SK-N-SH (cell line): Measurements from ENCODE around the gene GPD1. TPM values are rescaled to one million over a fixed set of nuclear protein-coding genes. Genes with fewer than 3 reads are reported as not detected.

ENCODE experiments used
- CTCF ChIA-PET: fragments of 300-600, 350-600 bp; formaldehyde crosslinking; extraction: SDS; loops from one replicate; lab custom pipeline; 2021; lab: Yijun Ruan, JAX
- POLR2A ChIA-PET: fragments of 350-600 bp; sonication (Branson Sonifier 250); formaldehyde crosslinking; extraction: SDS; loops from one replicate; lab custom pipeline; 2020; ENCODE audit warnings: antibody characterized with exemption, inconsistent platforms; lab: Yijun Ruan, JAX
- DNase-seq: peaks from one replicate; pipeline ENCODE4 v3.0.0; 2012
- H2AFZ ChIP-seq: fragments of 200-600 bp; sonication (generic); 2 replicates; pipeline ENCODE4 v1.8.1; 2016; ENCODE audit warnings: antibody characterized with exemption, mild to moderate bottlenecking, low read depth
- H3F3A ChIP-seq: fragments of 200-600 bp; sonication (generic); replicated peaks from 2 replicates; pipeline ENCODE3; 2016; ENCODE audit warnings: antibody characterized with exemption, mild to moderate bottlenecking; ENCODE audit not compliant: insufficient read depth
- H3K27ac ChIP-seq, 2 experiments: fragments of 200-500 bp in 1 of 2; fragments of 200-600 bp in 1 of 2; sonication (Bioruptor generic) in 1 of 2; sonication (generic), shearing (Covaris generic) in 1 of 2; 2 replicates each; pipeline versions ENCODE4 v1.5.1 to v1.6.1; 2014 to 2016; ENCODE audit warnings: low read depth in 2 of 2, inconsistent platforms in 1 of 2, low read length in 1 of 2, mild to moderate bottlenecking in 1 of 2, mixed read lengths in 1 of 2
- H3K27me3 ChIP-seq: fragments of 200-600 bp; sonication (generic), shearing (Covaris generic); 2 replicates; pipeline ENCODE4 v1.6.1; 2016; ENCODE audit warnings: mixed run types; ENCODE audit not compliant: insufficient read depth
- H3K36me3 ChIP-seq, 2 experiments: fragments of 200-500 bp in 1 of 2; fragments of 200-600 bp in 1 of 2; sonication (Bioruptor generic) in 1 of 2; sonication (generic) in 1 of 2; replicated peaks in 1 of 2; 2 replicates each; pipeline versions ENCODE3 to v1.5.1; 2014 to 2016; ENCODE audit warnings: low read length in 1 of 2, mild to moderate bottlenecking in 1 of 2; ENCODE audit not compliant: insufficient read depth in 2 of 2, control insufficient read depth in 1 of 2
- H3K4me1 ChIP-seq, 2 experiments: fragments of 200-500 bp in 1 of 2; fragments of 200-600 bp in 1 of 2; sonication (Bioruptor generic) in 1 of 2; sonication (generic), shearing (Covaris generic) in 1 of 2; 2 replicates each; pipeline versions ENCODE4 v1.5.1 to v1.6.1; 2014 to 2016; ENCODE audit warnings: low read depth in 1 of 2, low read length in 1 of 2, mixed run types in 1 of 2; ENCODE audit not compliant: insufficient read depth in 2 of 2, control insufficient read depth in 1 of 2
- H3K4me2 ChIP-seq: fragments of 200-600 bp; sonication (generic), shearing (Covaris generic); 2 replicates; pipeline ENCODE4 v1.6.1; 2017; ENCODE audit warnings: mixed run types
- H3K4me3 ChIP-seq, 2 experiments: fragments of 200-500 bp in 1 of 2; fragments of 200-600 bp in 1 of 2; sonication (Bioruptor generic) in 1 of 2; sonication (generic), shearing (Covaris generic) in 1 of 2; 2 replicates each; pipeline versions ENCODE4 v1.5.1 to v1.8.1; 2014 to 2016; ENCODE audit warnings: low read depth in 2 of 2, inconsistent platforms in 1 of 2, low read length in 1 of 2, mild to moderate bottlenecking in 1 of 2, mixed read lengths in 1 of 2, moderate library complexity in 1 of 2
- H3K79me2 ChIP-seq: fragments of 200-600 bp; sonication (generic); 2 replicates; pipeline ENCODE4 v1.8.1; 2017; ENCODE audit warnings: mild to moderate bottlenecking; ENCODE audit not compliant: insufficient read depth
- H3K9ac ChIP-seq: fragments of 200-600 bp; sonication (generic); 2 replicates; pipeline ENCODE4 v1.6.1; 2017; ENCODE audit warnings: mixed run types
- H3K9me2 ChIP-seq: fragments of 200-600 bp; sonication (generic); 2 replicates; pipeline ENCODE4 v1.6.1; 2017; ENCODE audit warnings: mixed run types
- H3K9me3 ChIP-seq: fragments of 200-600 bp; sonication (generic); 2 replicates; pipeline ENCODE4 v1.6.1; 2017; ENCODE audit warnings: mixed run types, mild to moderate bottlenecking, moderate library complexity
- H4K20me1 ChIP-seq: fragments of 200-600 bp; sonication (generic); 2 replicates; pipeline ENCODE4 v1.6.1; 2017; ENCODE audit warnings: mild to moderate bottlenecking, mixed run types; ENCODE audit not compliant: insufficient read depth
- CHD2 ChIP-seq: fragments of 150-350 bp; IDR thresholded peaks from 2 replicates; pipeline ENCODE4 v1.6.1; 2018; ENCODE audit warnings: low read length; ENCODE audit not compliant: partially characterized antibody
- CTCF ChIP-seq: fragments of 200-600 bp; sonication (generic); IDR thresholded peaks from 2 replicates; pipeline ENCODE4 v1.6.1; 2017; ENCODE audit warnings: antibody characterized with exemption, mild to moderate bottlenecking, moderate library complexity
- EZH2phosphoT487 ChIP-seq: fragments of 200-600 bp; sonication (generic); IDR thresholded peaks from 2 replicates; pipeline ENCODE4 v1.6.1; 2017; ENCODE audit warnings: low read depth, mixed run types, mild to moderate bottlenecking, antibody characterized with exemption, moderate library complexity, borderline replicate concordance
- FOXM1 ChIP-seq: IDR thresholded peaks from 2 replicates; pipeline ENCODE4 v1.4.0; 2012; ENCODE audit warnings: low read depth, mild to moderate bottlenecking
- GATA2 ChIP-seq: sonication (generic); formaldehyde crosslinking; IDR thresholded peaks from 2 replicates; pipeline ENCODE4 v1.5.0; 2020; ENCODE audit warnings: mild to moderate bottlenecking, missing genetic modification reagents
- POLR2AphosphoS5 ChIP-seq: IDR thresholded peaks from 2 replicates; pipeline ENCODE4 v1.6.1; 2012; ENCODE audit warnings: low read depth, low read length
- RCOR1 ChIP-seq: fragments of 150-350 bp; IDR thresholded peaks from 2 replicates; pipeline ENCODE4 v1.6.1; 2017; ENCODE audit warnings: antibody characterized with exemption, low read length
- TAF1 ChIP-seq: IDR thresholded peaks from 2 replicates; pipeline ENCODE4 v1.6.1; 2012; ENCODE audit warnings: low read depth, mild to moderate bottlenecking, low read length, moderate library complexity, borderline replicate concordance
- WGBS: methylation state at CpG from one replicate; pipeline ENCODE4 v1.1.6; 2017; ENCODE audit warnings: low lambda C conversion rate; 5-methylcytosine and 5-hydroxymethylcytosine counted together
- polyA plus RNA-seq, 3 experiments: library from polyadenylated mRNA; depleted of rRNA; stranded (reverse); fragments of >200 nt; gene quantifications; 2 replicates each; pipeline ENCODE4 v1.2.3, GENCODE V29; 2012
- TF ChIP-seq, protein P1 (sequence below): fragments of 150-350 bp; IDR thresholded peaks from 2 replicates; pipeline ENCODE4 v1.6.1; 2016; ENCODE audit warnings: mild to moderate bottlenecking, low read depth, low read length

Gene GPD1
- polyA plus RNA-seq, 1 of the 3 experiments (the other 2 are of a cell fraction): 0.07 TPM

- TF ChIP-seq FOXM1 (no peak), EZH2phosphoT487 (no peak), TAF1 (no peak), CHD2 (no peak), CTCF (no peak)
Measured at GRCh38 chr12:50102646-50103309, 1.0 kb upstream of the GPD1 start (continued).

GRCh38 chr12:50103351-50103750 is 457 bp upstream of the GPD1 start:
- H4K20me1 ChIP-seq: no peaks in the 10 kb centered on the region
- H3K4me2 ChIP-seq: no peak overlapping the region
- CTCF ChIA-PET: interaction anchor here (0.7 to 12.3 kb wide), 11 partner anchors 8 to 136 kb away, joined by 3 to 96 read pairs (median 6); partner anchors contain the start of genes CERS5 and COX14
- no peaks in the 10 kb centered on the region for H3K79me2 ChIP-seq
- no peak overlapping the region; a peak in 1 of 4 replicates for H3K27ac ChIP-seq
- 100% methylated on average over 2 of the region's 2 CpGs for WGBS
- POLR2A ChIA-PET: interaction anchor here (0.6 to 1.8 kb wide), 4 partner anchors 9 to 64 kb away, joined by 3 to 12 read pairs (median 6); partner anchors contain the start of genes CERS5, COX14 and SMARCD1
- no peaks in the 10 kb centered on the region for H3K9me2 ChIP-seq
- H3K27me3 ChIP-seq: no peaks in the 10 kb centered on the region
- H3K4me1 ChIP-seq: peaks cover 0 to 23% of the 10 kb centered on the region in 2 experiments; a peak in 1 of 4 replicates
- no peak overlapping the region for H2AFZ ChIP-seq
- TF ChIP-seq, protein P1, sequence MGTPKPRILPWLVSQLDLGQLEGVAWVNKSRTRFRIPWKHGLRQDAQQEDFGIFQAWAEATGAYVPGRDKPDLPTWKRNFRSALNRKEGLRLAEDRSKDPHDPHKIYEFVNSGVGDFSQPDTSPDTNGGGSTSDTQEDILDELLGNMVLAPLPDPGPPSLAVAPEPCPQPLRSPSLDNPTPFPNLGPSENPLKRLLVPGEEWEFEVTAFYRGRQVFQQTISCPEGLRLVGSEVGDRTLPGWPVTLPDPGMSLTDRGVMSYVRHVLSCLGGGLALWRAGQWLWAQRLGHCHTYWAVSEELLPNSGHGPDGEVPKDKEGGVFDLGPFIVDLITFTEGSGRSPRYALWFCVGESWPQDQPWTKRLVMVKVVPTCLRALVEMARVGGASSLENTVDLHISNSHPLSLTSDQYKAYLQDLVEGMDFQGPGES: no peak
- TF ChIP-seq RCOR1 (no peak), GATA2 (CRISPR knock-in tag) (no peak), POLR2AphosphoS5 (0 out of 2 replicates have a peak, but pooled peaks have one; percentile 5), CHD2 (no peak)
- H3K9ac ChIP-seq: no peak overlapping the region
- peaks cover 19 to 28% of the 10 kb centered on the region in 2 experiments for H3K36me3 ChIP-seq
- no peak overlapping the region for H3K4me3 ChIP-seq
- peaks cover 30% of the 10 kb centered on the region for H3F3A ChIP-seq
- DNase-seq: no peak
- H3K9me3 ChIP-seq: no peaks in the 10 kb centered on the region
